CD14-positive monocyte (primary cell): ENCODE data around the gene DAD1. TPM values are rescaled to one million over a fixed set of nuclear protein-coding genes. Genes with fewer than 3 reads are reported as not detected.

ENCODE experiments used
- DNase-seq, 3 donors: peaks; one replicate each; pipeline ENCODE4 v3.0.0-alpha.2; 2011 to 2022
- H2AFZ ChIP-seq: 2 replicates; pipeline ENCODE4 v1.6.0; 2012; ENCODE audit warnings: mild to moderate bottlenecking, low read depth, low read length, inconsistent platforms; ENCODE audit not compliant: insufficient read depth, poor library complexity, severe bottlenecking
- H3K27ac ChIP-seq, 2 donors: 1 replicate in 1 of 2; 2 replicates in 1 of 2; pipeline ENCODE4 v1.5.1; 2012 to 2013; ENCODE audit warnings: low read length in 2 of 2, control low read depth in 1 of 2, inconsistent platforms in 1 of 2, low read depth in 1 of 2, mild to moderate bottlenecking in 1 of 2
- H3K27me3 ChIP-seq, 2 donors: one replicate each; pipeline versions ENCODE4 v1.6.0 to v1.6.1; 2011 to 2013; ENCODE audit warnings: low read length in 2 of 2; ENCODE audit not compliant: control insufficient read depth in 2 of 2, insufficient read depth in 2 of 2
- H3K36me3 ChIP-seq, 2 donors: replicated peaks in 1 of 2; 1 replicate in 1 of 2; 2 replicates in 1 of 2; pipeline versions ENCODE4 v1.5.1 to v1.6.1; 2012 to 2013; ENCODE audit warnings: low read length in 2 of 2, control low read depth in 1 of 2, inconsistent platforms in 1 of 2, mild to moderate bottlenecking in 1 of 2; ENCODE audit not compliant: insufficient read depth in 2 of 2, control insufficient read depth in 1 of 2
- H3K4me1 ChIP-seq, 2 donors: 1 replicate in 1 of 2; 2 replicates in 1 of 2; pipeline versions ENCODE4 v1.5.1 to v1.6.1; 2012 to 2013; ENCODE audit warnings: low read length in 2 of 2, control low read depth in 1 of 2, inconsistent platforms in 1 of 2, mild to moderate bottlenecking in 1 of 2, moderate library complexity in 1 of 2; ENCODE audit not compliant: insufficient read depth in 2 of 2, control insufficient read depth in 1 of 2
- H3K4me2 ChIP-seq: replicated peaks from 2 replicates; pipeline ENCODE3; 2012; ENCODE audit warnings: low read length, moderate library complexity, mild to moderate bottlenecking; ENCODE audit not compliant: poor library complexity, severe bottlenecking; ENCODE audit errors: extremely low read depth
- H3K4me3 ChIP-seq, 3 experiments: fragments of 200-600 bp in 1 of 3; sonication (generic) in 1 of 3; replicated peaks in 1 of 3; 1 replicate in 2 of 3; 2 replicates in 1 of 3; pipeline ENCODE4 v1.5.1; 2011 to 2013; ENCODE audit warnings: low read length in 3 of 3, mild to moderate bottlenecking in 3 of 3, control low read depth in 2 of 3, low read depth in 2 of 3, inconsistent platforms in 1 of 3, moderate library complexity in 1 of 3
- H3K79me2 ChIP-seq: 2 replicates; pipeline ENCODE4 v1.6.0; 2012; ENCODE audit warnings: mild to moderate bottlenecking, control low read depth, inconsistent platforms, low read length, moderate library complexity; ENCODE audit not compliant: insufficient read depth
- H3K9ac ChIP-seq: 2 replicates; pipeline ENCODE4 v1.6.0; 2017; ENCODE audit warnings: low read length, mild to moderate bottlenecking; ENCODE audit not compliant: insufficient read depth, poor library complexity, severe bottlenecking
- H3K9me3 ChIP-seq, 2 donors: replicated peaks in 1 of 2; 1 replicate in 1 of 2; 2 replicates in 1 of 2; pipeline versions ENCODE4 v1.5.1 to v1.6.1; 2012 to 2013; ENCODE audit warnings: low read length in 2 of 2, control low read depth in 1 of 2; ENCODE audit not compliant: control insufficient read depth in 1 of 2, insufficient read depth in 1 of 2
- H4K20me1 ChIP-seq: 2 replicates; pipeline ENCODE4 v1.6.0; 2012; ENCODE audit warnings: mild to moderate bottlenecking, low read length, control low read depth, moderate library complexity; ENCODE audit not compliant: insufficient read depth
- H3K27ac Mint-ChIP-seq, 7 donors: one replicate each; pipeline ENCODE4 v1.8.0; 2020; ENCODE audit warnings: mild to moderate bottlenecking in 7 of 7, mixed read lengths in 7 of 7, moderate library complexity in 6 of 7, inconsistent platforms in 2 of 7
- H3K27me3 Mint-ChIP-seq, 3 donors: one replicate each; pipeline ENCODE4 v1.8.0; 2021 to 2022; ENCODE audit warnings: low read depth in 3 of 3, mild to moderate bottlenecking in 3 of 3, mixed read lengths in 3 of 3, moderate library complexity in 3 of 3, inconsistent platforms in 1 of 3
- H3K36me3 Mint-ChIP-seq, 2 donors: one replicate each; pipeline ENCODE4 v1.8.0; 2020; ENCODE audit warnings: mixed read lengths in 2 of 2, inconsistent platforms in 1 of 2, mild to moderate bottlenecking in 1 of 2
- H3K4me1 Mint-ChIP-seq: one replicate; pipeline ENCODE4 v1.8.0; 2020; ENCODE audit warnings: mild to moderate bottlenecking, mixed read lengths
- H3K4me3 Mint-ChIP-seq, 2 donors: one replicate each; pipeline ENCODE4 v1.8.0; 2020; ENCODE audit warnings: mild to moderate bottlenecking in 2 of 2, mixed read lengths in 2 of 2, moderate library complexity in 1 of 2
- H3K9me3 Mint-ChIP-seq, 7 donors: one replicate each; pipeline ENCODE4 v1.8.0; 2020 to 2022; ENCODE audit warnings: mixed read lengths in 7 of 7, mild to moderate bottlenecking in 6 of 7, moderate library complexity in 6 of 7, inconsistent platforms in 2 of 7
- CTCF ChIP-seq: fragments of 200-600 bp; IDR thresholded peaks from one replicate; pipeline ENCODE4 v1.8.0; 2022; ENCODE audit warnings: antibody characterized with exemption, mild to moderate bottlenecking
- WGBS: methylation state at CpG from one replicate; pipeline ENCODE4 v1.1.5; 2013; ENCODE audit warnings: missing lambda C conversion rate; ENCODE audit not compliant: insufficient coverage; 5-methylcytosine and 5-hydroxymethylcytosine counted together
- intact Hi-C, 2 donors: fragments of 100-400 bp; cut with micrococcal nuclease; formaldehyde crosslinking; loops; one replicate each; pipeline versions ENCODE4 v1.15.0 to v1.15.1; 2023
- polyA plus RNA-seq, 3 donors: library from polyadenylated mRNA; depleted of rRNA in 1 of 3; unstranded in 2 of 3; stranded (reverse) in 1 of 3; fragments of 300-500 nt in 2 of 3; fragments of >200 nt in 1 of 3; fragmentation: Illumina TruSeq in 2 of 3; gene quantifications; 1 replicate in 2 of 3; 2 replicates in 1 of 3; pipeline ENCODE4 v1.2.3, GENCODE V29; 2012 to 2021

DAD1 gene
- polyA plus RNA-seq, 3 donors: 126 to 444 (median 440) TPM

DNA sequence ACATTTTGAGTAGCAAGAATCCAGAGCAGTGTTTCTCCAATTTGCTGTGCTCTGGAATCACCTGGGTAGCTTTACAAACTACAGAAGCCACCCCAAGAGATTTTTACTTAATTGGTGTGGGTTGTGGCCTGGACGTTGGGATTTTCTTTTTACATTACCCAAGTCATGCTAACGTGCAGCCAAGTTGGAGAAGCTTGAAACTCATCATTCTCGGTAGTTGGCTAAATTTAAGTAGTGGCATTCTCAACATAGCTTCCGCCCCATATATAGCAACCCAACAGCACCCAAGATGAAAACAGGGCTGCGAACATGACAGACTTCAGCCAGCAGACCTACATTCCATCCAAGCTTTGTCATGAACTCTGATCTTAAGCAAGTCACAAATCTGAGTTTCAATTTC lies 25.0 kb downstream of the DAD1 start:
- no peak overlapping the region for H3K27ac Mint-ChIP-seq
- Histone ChIP-seq H2AFZ (no peak overlapping the region), H3K4me1 (peaks cover 0 to 5% of the 10 kb centered on the region in 2 donors), H3K36me3 (peaks cover 44 to 66% of the 10 kb centered on the region in 2 donors), H3K4me2 (no peak overlapping the region), H3K27ac (no peak overlapping the region), H3K9ac (no peak overlapping the region), H3K9me3 (no peaks in the 10 kb centered on the region), H3K79me2 (no peaks in the 10 kb centered on the region), H3K27me3 (no peaks in the 10 kb centered on the region), H3K4me3 (no peak overlapping the region), H4K20me1 (peaks cover 8% of the 10 kb centered on the region)
- peaks cover 48 to 51% of the 10 kb centered on the region in 2 donors for H3K36me3 Mint-ChIP-seq
- peaks cover 0 to 3% (median 0%) of the 10 kb centered on the region in 3 donors for H3K27me3 Mint-ChIP-seq
- DNase-seq: no peak
- no peak overlapping the region for H3K4me3 Mint-ChIP-seq
- H3K9me3 Mint-ChIP-seq: no peaks in the 10 kb centered on the region
- H3K4me1 Mint-ChIP-seq: peaks cover 7% of the 10 kb centered on the region
- no peak for TF ChIP-seq CTCF
- 100% methylated on average over 1 of the region's 5 CpGs for WGBS
- intact Hi-C loops: no loop called here

DNA sequence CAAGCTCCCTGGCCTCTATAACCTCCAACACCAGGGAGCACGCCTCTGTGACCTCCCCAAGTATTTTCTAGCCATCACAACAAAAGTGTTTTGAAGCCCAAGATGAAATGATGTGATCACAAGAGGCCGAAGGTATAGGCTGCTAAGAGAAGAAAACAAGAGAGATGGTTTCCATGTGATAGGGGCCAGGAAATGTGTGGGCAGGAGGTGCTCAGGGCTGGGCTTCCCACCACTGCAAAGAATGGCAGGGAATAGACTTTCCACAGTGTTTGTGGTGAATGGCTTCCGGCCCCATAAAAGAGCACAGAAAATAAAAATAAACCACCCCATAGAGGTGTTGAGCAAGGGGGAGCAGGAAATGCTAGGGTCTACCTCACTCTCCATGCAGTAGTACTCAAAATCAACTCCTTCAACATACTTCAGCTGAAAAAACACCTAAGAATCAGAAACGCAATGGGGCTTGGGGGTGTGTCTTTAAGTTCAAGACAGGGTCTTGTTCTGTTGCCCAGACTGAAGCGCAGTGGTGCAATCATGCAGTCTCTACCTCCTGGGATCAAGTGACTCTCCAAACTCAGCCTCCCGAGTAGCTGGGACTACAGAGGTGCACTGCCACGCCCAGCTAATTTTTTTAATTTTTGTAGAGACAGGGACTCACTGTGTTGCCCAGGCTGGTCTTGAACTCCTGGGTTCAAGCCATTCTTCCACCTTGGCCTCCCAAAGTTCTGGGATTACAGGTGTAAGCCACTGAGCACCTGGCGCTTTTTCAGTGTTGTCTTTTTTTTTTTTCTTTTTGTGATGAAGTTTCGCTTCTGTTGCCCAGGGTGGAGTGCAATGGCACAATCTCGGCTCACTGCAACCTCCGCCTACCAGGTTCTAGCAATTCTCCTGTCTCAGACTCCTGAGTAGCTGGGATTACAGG lies 27.1 kb downstream of the DAD1 start:
- Mint-ChIP-seq H3K36me3 (peaks cover 34 to 35% of the 10 kb centered on the region in 2 donors), H3K9me3 (no peaks in the 10 kb centered on the region), H3K27me3 (peaks cover 0 to 3% (median 0%) of the 10 kb centered on the region in 3 donors), H3K27ac (peak overlapping the region in 1 of 7 donors; percentile 42), H3K4me1 (peaks cover 13% of the 10 kb centered on the region), H3K4me3 (no peak overlapping the region)
- Histone ChIP-seq H3K4me1 (peaks cover 6 to 11% of the 10 kb centered on the region in 2 donors), H3K79me2 (no peaks in the 10 kb centered on the region), H3K4me2 (no peak overlapping the region), H3K27ac (no peak overlapping the region), H3K4me3 (no peak overlapping the region), H3K9ac (no peak overlapping the region), H3K36me3 (peaks cover 28 to 45% of the 10 kb centered on the region in 2 donors), H3K9me3 (no peaks in the 10 kb centered on the region), H4K20me1 (no peaks in the 10 kb centered on the region), H3K27me3 (no peaks in the 10 kb centered on the region), H2AFZ (no peak overlapping the region)
- intact Hi-C loops: no loop called here
- 50% methylated on average over 5 of the region's 11 CpGs for WGBS
- TF ChIP-seq CTCF: no peak
- no peak for DNase-seq
